ENCODE measurements around the gene WLS.
"Not testable (repeated sequence)": the region's sequence is repeated elsewhere in the genome, so short reads cannot be mapped to it uniquely, and the experiment has no call there.

The WLS gene

GRCh38 chr1:68199603-68200002 is 32.7 kb downstream of the WLS start:
- no peak for DNase-seq (ENCODE audit: low read depth in 2 of 2)

- DNase-seq (ENCODE audit: low read depth in 2 of 2) = no peak
Measured at GRCh38 chr1:68198752-68199151, 33.6 kb downstream of the WLS start.

- no peak for DNase-seq (ENCODE audit: low read depth in 2 of 2)
Measured at GRCh38 chr1:68197891-68198290, 34.4 kb downstream of the WLS start.

- no peak for DNase-seq (ENCODE audit: low read depth in 2 of 2)
Measured at GRCh38 chr1:68197461-68197860, 34.9 kb downstream of the WLS start.

GRCh38 chr1:68196676-68197075 is 35.6 kb downstream of the WLS start:
- DNase-seq (ENCODE audit: low read depth in 2 of 2) = no peak

GRCh38 chr1:68191717-68192116 is 40.6 kb downstream of the WLS start:
- no peak for DNase-seq (ENCODE audit: low read depth in 2 of 2)

GRCh38 chr1:68188644-68189340 is 43.5 kb downstream of the WLS start:
- DNase-seq (ENCODE audit: low read depth in 2 of 2) = no peak

- no peak for DNase-seq (ENCODE audit: low read depth in 2 of 2)
Measured at GRCh38 chr1:68188060-68188538, 44.2 kb downstream of the WLS start.

- no peak for DNase-seq (ENCODE audit: low read depth in 2 of 2)
Measured at GRCh38 chr1:68185743-68186142, 46.6 kb downstream of the WLS start.

GRCh38 chr1:68183895-68184294 is 48.4 kb downstream of the WLS start:
- DNase-seq (ENCODE audit: low read depth in 2 of 2) = no peak

GRCh38 chr1:68181165-68181556 is 51.2 kb downstream of the WLS start:
- DNase-seq (ENCODE audit: low read depth in 2 of 2) = no peak

- DNase-seq (ENCODE audit: low read depth in 2 of 2) = no peak
Measured at GRCh38 chr1:68180441-68181164, 51.7 kb downstream of the WLS start.

- DNase-seq (ENCODE audit: low read depth in 2 of 2) = no peak
Measured at GRCh38 chr1:68178821-68179490, 53.4 kb downstream of the WLS start.

- no peak for DNase-seq (ENCODE audit: low read depth in 2 of 2)
Measured at GRCh38 chr1:68175621-68176398, 56.5 kb downstream of the WLS start.

GRCh38 chr1:68174738-68175113 is 57.6 kb downstream of the WLS start:
- DNase-seq (ENCODE audit: low read depth in 2 of 2) = no peak

GRCh38 chr1:68173936-68174737 is 58.2 kb downstream of the WLS start:
- DNase-seq (ENCODE audit: low read depth in 2 of 2) = no peak

GRCh38 chr1:68173283-68173935 is 58.9 kb downstream of the WLS start:
- no peak for DNase-seq (ENCODE audit: low read depth in 2 of 2)

- DNase-seq (ENCODE audit: low read depth in 2 of 2) = not testable (repeated sequence)
Measured at GRCh38 chr1:68171795-68172194, 60.5 kb downstream of the WLS start.

- no peak for DNase-seq (ENCODE audit: low read depth in 2 of 2)
Measured at GRCh38 chr1:68168545-68169171, 63.7 kb downstream of the WLS start.

GRCh38 chr1:68167211-68167610 is 65.1 kb downstream of the WLS start:
- DNase-seq (ENCODE audit: low read depth in 2 of 2) = no peak

Measured in stimulated activated CD4-positive, alpha-beta T cell treated with anti-CD3 and anti-CD28 coated beads, Interleukin-12 subunit alpha, Interleukin-12 subunit beta, amount 100 ng/mL, for 24 hours (primary cell).